WTC11 (cell line): ENCODE data around the gene CBR1. TPM values are rescaled to one million over a fixed set of nuclear protein-coding genes. Genes with fewer than 3 reads are reported as not detected.

Experiments
- ERG ChIP-seq: fragments of 250-450 bp; sonication (Bioruptor Pico); IDR thresholded peaks from 2 replicates; pipeline ENCODE4 v1.8.0; 2021; ENCODE audit warnings: mild to moderate bottlenecking
- FOXJ3 ChIP-seq: sonication (generic); formaldehyde crosslinking; IDR thresholded peaks from 2 replicates; pipeline ENCODE4 v1.9.0; 2021; ENCODE audit warnings: missing genetic modification reagents, mild to moderate bottlenecking, borderline replicate concordance
- GTF2I ChIP-seq: fragments of 250-450 bp; sonication (Bioruptor Pico); conservative IDR thresholded peaks from 2 replicates; pipeline ENCODE4 v1.4.0; 2021; ENCODE audit warnings: mild to moderate bottlenecking
- JUN ChIP-seq: sonication (generic); formaldehyde crosslinking; IDR thresholded peaks from 2 replicates; pipeline ENCODE4 v1.8.0; 2023; ENCODE audit warnings: mild to moderate bottlenecking, missing genetic modification reagents
- KAT7 ChIP-seq: sonication (generic); formaldehyde crosslinking; IDR thresholded peaks from 2 replicates; pipeline ENCODE4 v1.8.1; 2023; ENCODE audit warnings: missing genetic modification reagents, mild to moderate bottlenecking, borderline replicate concordance
- MXD4 ChIP-seq: fragments of 250-450 bp; sonication (Bioruptor Pico); IDR thresholded peaks from 2 replicates; pipeline ENCODE4 v1.8.0; 2021; ENCODE audit warnings: mild to moderate bottlenecking, moderate library complexity, borderline replicate concordance
- MYBL2 ChIP-seq: sonication (generic); formaldehyde crosslinking; IDR thresholded peaks from 2 replicates; pipeline ENCODE4 v1.8.1; 2023; ENCODE audit warnings: mild to moderate bottlenecking, moderate library complexity, missing genetic modification reagents
- PRDM15 ChIP-seq: sonication (generic); formaldehyde crosslinking; IDR thresholded peaks from 2 replicates; pipeline ENCODE4 v1.8.0; 2022; ENCODE audit warnings: missing genetic modification reagents
- SMAD3 ChIP-seq: sonication (generic); formaldehyde crosslinking; IDR thresholded peaks from 2 replicates; pipeline ENCODE4 v1.8.0; 2022; ENCODE audit warnings: missing genetic modification reagents, mild to moderate bottlenecking, borderline replicate concordance
- TEAD4 ChIP-seq: sonication (generic); formaldehyde crosslinking; IDR thresholded peaks from 2 replicates; pipeline ENCODE4 v1.8.0; 2022; ENCODE audit warnings: mild to moderate bottlenecking, missing genetic modification reagents
- ZNF416 ChIP-seq: fragments of 250-450 bp; sonication (Bioruptor Pico); IDR thresholded peaks from 2 replicates; pipeline ENCODE4 v1.9.0; 2021; ENCODE audit warnings: mild to moderate bottlenecking, inconsistent platforms
- total RNA-seq: library from RNA; stranded (reverse); gene quantifications from 3 replicates; pipeline ENCODE4 v1.2.3, GENCODE V29; 2021
- TF ChIP-seq, protein P1 (sequence below): sonication (generic); formaldehyde crosslinking; IDR thresholded peaks from 2 replicates; pipeline ENCODE4 v1.8.0; 2023; ENCODE audit warnings: missing genetic modification reagents, mild to moderate bottlenecking, borderline replicate concordance
- TF ChIP-seq, protein P2 (sequence below): sonication (generic); formaldehyde crosslinking; conservative IDR thresholded peaks from 2 replicates; pipeline ENCODE4 v1.8.1; 2023; ENCODE audit warnings: mild to moderate bottlenecking, low read depth, missing genetic modification reagents, moderate library complexity

The CBR1 gene
- total RNA-seq, 1 experiment from 2014 or later = 167 TPM

DNA sequence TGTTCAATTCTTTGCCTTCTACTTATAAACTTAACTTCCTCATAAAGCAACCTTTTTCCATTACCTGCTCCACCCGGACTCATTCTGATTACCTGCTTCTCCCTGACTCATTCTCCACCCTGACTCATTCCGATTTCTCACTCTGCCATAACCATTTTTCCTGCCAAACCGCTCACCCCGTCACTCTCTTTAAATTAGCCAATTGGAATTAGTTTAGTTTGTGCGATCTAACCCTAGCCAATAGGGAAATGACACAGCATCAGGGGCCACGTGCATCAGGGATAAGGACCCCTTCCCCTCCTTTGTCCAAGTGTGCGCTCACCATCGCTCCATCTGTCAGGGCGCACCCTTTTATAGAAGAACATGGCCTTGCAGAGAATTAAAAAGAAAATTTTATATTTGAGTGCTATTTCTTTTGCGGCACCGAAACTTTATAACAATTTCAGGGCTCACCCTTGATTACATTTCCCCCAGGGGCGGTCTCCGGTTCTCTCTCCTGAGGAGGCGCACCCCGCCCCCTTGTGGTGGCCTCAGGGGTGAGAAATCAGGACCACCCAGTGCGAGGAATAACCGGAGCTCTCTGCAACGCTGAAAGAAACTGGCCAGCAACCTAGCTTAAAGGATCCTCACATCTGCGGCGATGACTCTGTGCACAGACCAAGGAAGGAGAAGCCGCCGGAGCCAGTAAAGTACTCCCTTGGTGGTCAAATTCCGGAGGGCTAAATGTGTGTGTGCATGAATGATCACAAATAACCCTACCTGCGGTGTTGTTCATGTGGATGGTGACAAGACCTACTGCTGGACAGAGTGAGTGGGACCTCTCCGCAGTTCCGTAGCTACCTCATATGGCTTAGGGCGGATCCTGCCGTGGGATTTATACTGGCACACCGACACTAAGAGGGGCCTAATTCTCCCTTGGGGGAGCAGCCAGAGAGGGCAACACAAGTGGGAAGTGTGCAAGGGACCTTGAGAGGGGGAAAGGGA is 34.8 kb downstream of the CBR1 start (continued):
- TF ChIP-seq, protein P1, sequence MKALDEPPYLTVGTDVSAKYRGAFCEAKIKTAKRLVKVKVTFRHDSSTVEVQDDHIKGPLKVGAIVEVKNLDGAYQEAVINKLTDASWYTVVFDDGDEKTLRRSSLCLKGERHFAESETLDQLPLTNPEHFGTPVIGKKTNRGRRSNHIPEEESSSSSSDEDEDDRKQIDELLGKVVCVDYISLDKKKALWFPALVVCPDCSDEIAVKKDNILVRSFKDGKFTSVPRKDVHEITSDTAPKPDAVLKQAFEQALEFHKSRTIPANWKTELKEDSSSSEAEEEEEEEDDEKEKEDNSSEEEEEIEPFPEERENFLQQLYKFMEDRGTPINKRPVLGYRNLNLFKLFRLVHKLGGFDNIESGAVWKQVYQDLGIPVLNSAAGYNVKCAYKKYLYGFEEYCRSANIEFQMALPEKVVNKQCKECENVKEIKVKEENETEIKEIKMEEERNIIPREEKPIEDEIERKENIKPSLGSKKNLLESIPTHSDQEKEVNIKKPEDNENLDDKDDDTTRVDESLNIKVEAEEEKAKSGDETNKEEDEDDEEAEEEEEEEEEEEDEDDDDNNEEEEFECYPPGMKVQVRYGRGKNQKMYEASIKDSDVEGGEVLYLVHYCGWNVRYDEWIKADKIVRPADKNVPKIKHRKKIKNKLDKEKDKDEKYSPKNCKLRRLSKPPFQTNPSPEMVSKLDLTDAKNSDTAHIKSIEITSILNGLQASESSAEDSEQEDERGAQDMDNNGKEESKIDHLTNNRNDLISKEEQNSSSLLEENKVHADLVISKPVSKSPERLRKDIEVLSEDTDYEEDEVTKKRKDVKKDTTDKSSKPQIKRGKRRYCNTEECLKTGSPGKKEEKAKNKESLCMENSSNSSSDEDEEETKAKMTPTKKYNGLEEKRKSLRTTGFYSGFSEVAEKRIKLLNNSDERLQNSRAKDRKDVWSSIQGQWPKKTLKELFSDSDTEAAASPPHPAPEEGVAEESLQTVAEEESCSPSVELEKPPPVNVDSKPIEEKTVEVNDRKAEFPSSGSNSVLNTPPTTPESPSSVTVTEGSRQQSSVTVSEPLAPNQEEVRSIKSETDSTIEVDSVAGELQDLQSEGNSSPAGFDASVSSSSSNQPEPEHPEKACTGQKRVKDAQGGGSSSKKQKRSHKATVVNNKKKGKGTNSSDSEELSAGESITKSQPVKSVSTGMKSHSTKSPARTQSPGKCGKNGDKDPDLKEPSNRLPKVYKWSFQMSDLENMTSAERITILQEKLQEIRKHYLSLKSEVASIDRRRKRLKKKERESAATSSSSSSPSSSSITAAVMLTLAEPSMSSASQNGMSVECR (CRISPR knock-in tag) = no peak
- TF ChIP-seq PRDM15 (CRISPR knock-in tag) = peak; percentile 64; the same call in 1 of the 2 replicates
- TF ChIP-seq ERG (CRISPR knock-in tag) = no peak
- no peak for TF ChIP-seq JUN
- no peak for TF ChIP-seq MXD4 (CRISPR knock-in tag)
- no peak for TF ChIP-seq FOXJ3 (CRISPR knock-in tag)
- no peak for TF ChIP-seq SMAD3 (CRISPR knock-in tag)
- TF ChIP-seq GTF2I = no peak
- peak; percentile 91 for TF ChIP-seq MYBL2
- TF ChIP-seq, protein P2, sequence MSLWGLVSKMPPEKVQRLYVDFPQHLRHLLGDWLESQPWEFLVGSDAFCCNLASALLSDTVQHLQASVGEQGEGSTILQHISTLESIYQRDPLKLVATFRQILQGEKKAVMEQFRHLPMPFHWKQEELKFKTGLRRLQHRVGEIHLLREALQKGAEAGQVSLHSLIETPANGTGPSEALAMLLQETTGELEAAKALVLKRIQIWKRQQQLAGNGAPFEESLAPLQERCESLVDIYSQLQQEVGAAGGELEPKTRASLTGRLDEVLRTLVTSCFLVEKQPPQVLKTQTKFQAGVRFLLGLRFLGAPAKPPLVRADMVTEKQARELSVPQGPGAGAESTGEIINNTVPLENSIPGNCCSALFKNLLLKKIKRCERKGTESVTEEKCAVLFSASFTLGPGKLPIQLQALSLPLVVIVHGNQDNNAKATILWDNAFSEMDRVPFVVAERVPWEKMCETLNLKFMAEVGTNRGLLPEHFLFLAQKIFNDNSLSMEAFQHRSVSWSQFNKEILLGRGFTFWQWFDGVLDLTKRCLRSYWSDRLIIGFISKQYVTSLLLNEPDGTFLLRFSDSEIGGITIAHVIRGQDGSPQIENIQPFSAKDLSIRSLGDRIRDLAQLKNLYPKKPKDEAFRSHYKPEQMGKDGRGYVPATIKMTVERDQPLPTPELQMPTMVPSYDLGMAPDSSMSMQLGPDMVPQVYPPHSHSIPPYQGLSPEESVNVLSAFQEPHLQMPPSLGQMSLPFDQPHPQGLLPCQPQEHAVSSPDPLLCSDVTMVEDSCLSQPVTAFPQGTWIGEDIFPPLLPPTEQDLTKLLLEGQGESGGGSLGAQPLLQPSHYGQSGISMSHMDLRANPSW (CRISPR knock-in tag) = no peak
- TF ChIP-seq ZNF416 = no peak
- TF ChIP-seq TEAD4 (CRISPR knock-in tag) = no peak
- no peak for TF ChIP-seq KAT7 (CRISPR knock-in tag)
